ENCODE results near the gene TCAIM. TPM values are rescaled to one million over a fixed set of nuclear protein-coding genes. Genes with fewer than 3 reads are reported as not detected.

Gene TCAIM
- total RNA-seq, 2 experiments from 2014 or later = 17.9 to 21.8 TPM

DNA sequence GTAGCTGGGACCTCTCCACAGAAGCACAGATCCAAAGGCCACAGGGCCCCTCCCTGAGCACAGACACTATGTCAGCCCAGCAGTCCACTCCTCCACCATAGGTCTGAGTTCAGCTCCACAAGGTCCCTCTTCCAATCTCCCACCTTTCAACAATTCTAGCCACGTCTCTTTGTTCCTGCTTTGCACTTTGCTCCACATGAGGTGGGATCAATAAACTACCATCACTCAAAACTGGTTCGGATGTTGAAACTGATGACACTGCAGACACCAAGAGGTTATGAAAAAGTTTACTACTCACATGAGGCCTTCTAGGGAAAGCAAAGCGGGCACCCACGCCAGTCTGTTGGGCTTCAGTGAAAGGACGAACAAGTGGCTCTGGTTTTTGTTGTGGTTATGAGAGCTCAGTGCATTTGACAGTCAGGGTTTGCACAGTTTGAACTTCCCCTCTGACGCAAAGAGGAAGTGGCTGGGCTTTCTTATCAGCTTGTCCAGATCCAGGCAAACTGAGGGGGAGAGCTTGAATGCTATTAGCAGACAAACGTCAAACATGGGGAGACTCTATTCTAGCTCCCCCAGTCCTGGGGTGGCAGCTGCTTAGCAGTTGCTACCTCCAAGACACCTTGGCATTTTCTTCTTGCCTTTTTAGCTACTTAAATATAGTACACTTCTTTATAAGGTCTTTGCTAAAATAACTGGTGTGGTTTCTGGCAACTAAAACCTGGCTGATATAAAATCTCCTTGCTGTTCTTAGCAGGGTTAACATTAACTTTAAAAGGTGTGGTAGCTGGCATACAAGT, 101.1 kb downstream of the TCAIM start:
- H3K27ac Mint-ChIP-seq = peak overlapping the region; percentile 96
- peak overlapping the region; percentile 65 for H3K4me3 Mint-ChIP-seq
- H3K36me3 Mint-ChIP-seq (ENCODE audit: low read depth) = peaks cover 54% of the 10 kb centered on the region
- DNase-seq (peak; percentile 88), ATAC-seq (peak; percentile 91)
- H3K9me3 Mint-ChIP-seq (ENCODE audit: insufficient read depth) = no peaks in the 10 kb centered on the region
- ChIA-PET POLR2A (interaction anchor here (0.7 to 1.8 kb wide), 8 partner anchors 8 to 322 kb away, joined by 3 to 11 read pairs (median 4); partner anchors contain the start of genes KIAA1143, KIF15, TCAIM and ZNF445), CTCF (interaction anchor here (0.6 to 1.0 kb wide), 5 partner anchors 13 to 114 kb away, joined by 3 to 4 read pairs (median 3); no protein-coding TSS in a partner anchor)
- peaks cover 44% of the 10 kb centered on the region for H3K4me1 Mint-ChIP-seq (ENCODE audit: low read depth)
- no peaks in the 10 kb centered on the region for H3K27me3 Mint-ChIP-seq (ENCODE audit: low read depth)

DNA sequence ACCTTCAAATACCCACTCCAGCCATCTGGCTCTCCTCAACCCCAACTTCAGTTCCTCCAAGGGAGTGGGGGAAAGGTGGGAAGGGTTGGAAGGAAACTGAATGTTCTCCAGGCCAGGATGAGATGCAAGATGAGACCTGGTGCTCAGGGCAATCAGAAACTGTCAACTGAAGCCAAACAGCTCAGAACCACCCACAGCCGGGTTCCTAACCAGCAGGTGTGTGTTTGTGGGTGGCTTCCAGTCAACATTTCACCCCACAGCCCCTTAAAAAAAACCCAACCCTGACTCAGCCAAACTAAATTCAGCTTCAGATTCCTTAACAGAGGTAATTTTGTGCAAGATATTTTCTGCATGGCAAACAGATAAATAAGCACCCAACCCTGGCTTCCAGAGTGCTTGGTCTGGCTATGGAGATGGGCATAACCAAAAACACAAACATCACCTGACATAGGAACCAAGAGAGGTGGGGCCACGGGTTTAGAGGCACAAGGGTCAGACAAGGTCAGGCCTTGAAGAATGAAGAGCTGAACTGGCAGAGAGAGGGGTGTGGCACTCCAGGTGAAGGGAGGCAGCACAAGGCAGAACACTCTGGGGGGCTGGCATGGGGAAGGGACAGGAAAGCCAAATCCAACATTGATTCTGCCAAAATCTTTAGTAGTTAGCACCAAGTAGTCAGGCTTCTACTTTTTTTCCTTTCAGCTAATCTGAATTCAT, 104.2 kb downstream of the TCAIM start:
- ChIA-PET CTCF (no interaction called here), POLR2A (interaction anchor here (0.6 kb wide), 1 partner anchor 867 kb away, joined by 4 read pairs; no protein-coding TSS in a partner anchor)
- ATAC-seq = no peak
- peak; percentile 25 for DNase-seq
- Mint-ChIP-seq H3K4me3 (no peak overlapping the region), H3K27me3 (ENCODE audit: low read depth) (no peaks in the 10 kb centered on the region), H3K27ac (peak overlapping the region; percentile 23), H3K9me3 (ENCODE audit: insufficient read depth) (peaks cover 9% of the 10 kb centered on the region), H3K36me3 (ENCODE audit: low read depth) (peaks cover 67% of the 10 kb centered on the region), H3K4me1 (ENCODE audit: low read depth) (peaks cover 44% of the 10 kb centered on the region)

DNA sequence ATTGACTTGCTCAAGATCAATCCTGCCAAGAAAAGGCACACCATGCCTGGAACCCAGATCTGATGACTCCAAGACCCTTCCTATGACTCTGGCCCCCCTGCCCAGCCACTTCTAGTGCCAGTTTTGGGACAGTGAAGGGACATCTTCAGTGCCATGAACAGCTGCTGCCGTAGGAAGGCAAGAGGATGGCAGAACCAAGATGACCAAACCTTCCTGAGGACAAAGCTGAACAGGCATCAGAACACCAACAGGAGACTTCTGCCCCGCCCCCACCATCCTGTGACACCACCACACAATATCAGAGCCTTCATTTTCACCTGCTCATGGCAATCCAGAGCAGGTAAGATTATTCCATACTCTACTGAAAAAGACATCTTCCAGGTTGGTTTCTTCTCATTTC, 105.9 kb downstream of the TCAIM start:
- H3K9me3 Mint-ChIP-seq (ENCODE audit: insufficient read depth) = peaks cover 22% of the 10 kb centered on the region
- CTCF ChIA-PET = no interaction called here
- peak overlapping the region; percentile 7 for H3K27ac Mint-ChIP-seq
- ATAC-seq (no peak), DNase-seq (no peak)
- H3K4me3 Mint-ChIP-seq = no peak overlapping the region
- no peaks in the 10 kb centered on the region for H3K27me3 Mint-ChIP-seq (ENCODE audit: low read depth)
- H3K36me3 Mint-ChIP-seq (ENCODE audit: low read depth) = peaks cover 76% of the 10 kb centered on the region
- H3K4me1 Mint-ChIP-seq (ENCODE audit: low read depth) = peaks cover 36% of the 10 kb centered on the region
- POLR2A ChIA-PET = no interaction called here

DNA sequence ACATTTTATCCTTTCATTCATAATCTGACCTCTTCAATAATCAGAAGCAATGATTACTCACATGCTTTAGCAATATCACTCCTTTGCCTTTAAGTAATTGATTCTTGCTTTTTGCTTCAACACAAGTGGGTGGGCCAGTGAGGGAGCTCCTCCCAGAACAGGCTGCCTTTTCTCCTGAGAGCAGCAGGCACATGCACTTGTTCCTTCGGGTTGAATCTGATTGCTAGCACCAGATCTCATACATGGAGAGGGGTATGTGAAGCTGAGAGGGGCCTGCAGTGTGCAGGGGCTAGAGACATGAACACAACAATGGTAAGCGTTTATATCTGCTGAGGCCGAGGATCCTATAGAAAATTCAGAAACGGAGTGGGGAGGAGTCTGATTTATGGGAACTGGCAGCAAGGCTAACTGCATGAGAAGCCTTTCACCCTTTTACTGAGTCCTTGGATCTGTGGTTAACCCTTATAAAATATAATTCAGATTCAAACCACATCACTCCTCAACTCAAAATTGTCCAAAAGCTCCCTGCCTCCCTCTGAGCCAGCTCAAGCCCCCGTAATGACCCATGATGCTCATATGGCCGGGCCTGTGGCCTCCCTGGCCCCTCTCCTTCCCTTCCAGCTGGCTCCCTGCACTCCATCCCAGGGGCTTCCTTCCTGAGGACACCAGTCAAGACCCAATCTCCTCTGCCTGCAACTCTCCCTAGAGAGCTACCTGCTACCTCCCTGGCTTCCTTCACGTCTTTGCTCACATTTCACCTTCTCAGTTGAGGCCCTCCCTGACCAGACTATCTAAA, 106.5 kb downstream of the TCAIM start:
- DNase-seq (no peak), ATAC-seq (no peak)
- POLR2A ChIA-PET = no interaction called here
- CTCF ChIA-PET = no interaction called here
- peaks cover 22% of the 10 kb centered on the region for H3K9me3 Mint-ChIP-seq (ENCODE audit: insufficient read depth)
- no peak overlapping the region for H3K4me3 Mint-ChIP-seq
- H3K4me1 Mint-ChIP-seq (ENCODE audit: low read depth) = peaks cover 29% of the 10 kb centered on the region
- peaks cover 79% of the 10 kb centered on the region for H3K36me3 Mint-ChIP-seq (ENCODE audit: low read depth)
- no peaks in the 10 kb centered on the region for H3K27me3 Mint-ChIP-seq (ENCODE audit: low read depth)
- H3K27ac Mint-ChIP-seq = no peak overlapping the region

DNA sequence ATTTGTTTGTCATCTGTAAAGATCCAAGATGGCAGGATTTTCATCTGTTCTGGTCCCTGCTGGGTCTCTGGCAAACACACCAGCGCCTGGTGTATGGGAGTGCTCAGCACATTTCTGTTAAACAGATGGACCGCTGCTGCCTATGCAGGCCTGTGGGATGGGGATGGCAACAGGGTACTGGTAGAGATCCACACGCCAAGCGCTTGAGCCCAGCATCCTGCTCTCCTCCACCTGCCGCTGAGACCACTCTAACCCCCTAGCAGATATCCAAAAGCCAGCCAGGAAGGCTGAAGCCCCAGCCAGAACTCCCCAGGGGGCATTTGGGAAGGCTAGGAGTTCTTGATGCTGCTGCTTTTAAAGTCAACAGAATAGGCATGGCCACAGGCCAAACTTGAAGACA, 107.2 kb downstream of the TCAIM start:
- H3K4me3 Mint-ChIP-seq = no peak overlapping the region
- H3K27ac Mint-ChIP-seq = no peak overlapping the region
- peaks cover 81% of the 10 kb centered on the region for H3K36me3 Mint-ChIP-seq (ENCODE audit: low read depth)
- DNase-seq (no peak), ATAC-seq (no peak)
- ChIA-PET CTCF (no interaction called here), POLR2A (no interaction called here)
- H3K4me1 Mint-ChIP-seq (ENCODE audit: low read depth) = peaks cover 22% of the 10 kb centered on the region
- no peaks in the 10 kb centered on the region for H3K27me3 Mint-ChIP-seq (ENCODE audit: low read depth)
- H3K9me3 Mint-ChIP-seq (ENCODE audit: insufficient read depth) = peaks cover 22% of the 10 kb centered on the region

DNA sequence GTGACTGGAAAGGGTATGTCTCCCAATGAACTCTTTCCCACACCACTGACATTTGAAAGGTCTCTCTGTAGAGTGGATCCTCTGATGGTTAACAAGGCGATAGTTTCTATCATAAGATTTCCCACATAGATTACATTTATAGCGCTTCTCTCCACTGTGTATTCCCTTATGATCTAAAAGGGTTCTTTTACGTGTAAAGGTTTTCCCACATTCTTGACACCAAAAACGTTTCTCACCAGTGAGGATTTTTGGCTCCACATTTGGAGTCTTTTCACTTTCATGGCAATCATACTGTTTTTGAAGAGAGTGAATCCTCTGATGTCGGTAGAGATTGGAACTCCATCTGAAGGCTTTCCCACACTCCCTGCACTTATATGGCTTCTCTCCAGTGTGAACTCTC, 108.4 kb downstream of the TCAIM start:
- ATAC-seq (no peak), DNase-seq (no peak)
- ChIA-PET CTCF (no interaction called here), POLR2A (no interaction called here)
- Mint-ChIP-seq H3K27me3 (ENCODE audit: low read depth) (no peaks in the 10 kb centered on the region), H3K36me3 (ENCODE audit: low read depth) (peaks cover 84% of the 10 kb centered on the region), H3K9me3 (ENCODE audit: insufficient read depth) (peaks cover 22% of the 10 kb centered on the region), H3K4me1 (ENCODE audit: low read depth) (peaks cover 11% of the 10 kb centered on the region), H3K4me3 (no peak overlapping the region), H3K27ac (no peak overlapping the region)

DNA sequence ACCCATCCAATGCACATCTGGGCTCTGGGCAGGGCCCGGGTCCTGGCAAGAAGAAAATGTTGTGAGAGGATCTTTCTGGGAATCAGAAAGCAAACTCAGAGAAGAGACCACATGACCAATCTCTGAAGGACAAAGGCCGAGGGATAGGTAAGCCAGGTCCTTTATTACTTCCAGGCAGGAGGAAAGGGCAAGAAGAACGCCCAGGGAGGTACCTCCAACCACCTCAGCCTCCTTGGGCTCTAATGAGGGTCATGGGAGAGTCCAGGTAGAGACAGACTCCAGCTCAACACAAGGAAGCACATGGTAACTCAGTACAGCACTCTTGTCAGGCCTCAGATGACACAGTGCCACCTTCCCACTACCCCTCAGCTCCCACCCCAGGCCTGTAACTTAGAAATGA, 112.9 kb downstream of the TCAIM start:
- no peaks in the 10 kb centered on the region for H3K4me1 Mint-ChIP-seq (ENCODE audit: low read depth)
- POLR2A ChIA-PET = no interaction called here
- CTCF ChIA-PET = no interaction called here
- ATAC-seq (no peak), DNase-seq (no peak)
- peaks cover 22% of the 10 kb centered on the region for H3K9me3 Mint-ChIP-seq (ENCODE audit: insufficient read depth)
- no peak overlapping the region for H3K4me3 Mint-ChIP-seq
- no peaks in the 10 kb centered on the region for H3K27me3 Mint-ChIP-seq (ENCODE audit: low read depth)
- no peak overlapping the region for H3K27ac Mint-ChIP-seq
- H3K36me3 Mint-ChIP-seq (ENCODE audit: low read depth) = peaks cover 85% of the 10 kb centered on the region

DNA sequence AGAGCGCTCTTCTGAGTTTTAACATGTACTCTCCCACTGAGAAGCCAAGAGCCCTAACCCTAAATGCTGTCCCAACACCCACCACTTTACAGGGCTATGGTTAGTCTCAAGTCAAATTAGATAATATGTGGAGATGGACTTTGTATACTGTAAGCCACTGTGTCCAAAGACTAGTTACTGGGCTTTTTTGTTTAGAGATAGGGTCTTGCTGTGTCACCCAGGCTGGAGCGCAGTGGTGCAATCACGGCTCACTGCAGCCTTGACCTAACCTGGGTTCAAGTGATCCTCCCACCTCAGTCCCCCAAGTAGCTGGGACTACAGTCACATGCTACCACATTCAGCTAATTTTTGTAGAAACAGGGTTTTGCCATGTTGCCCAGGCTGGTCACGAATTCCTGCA, 115.7 kb downstream of the TCAIM start:
- Mint-ChIP-seq H3K9me3 (ENCODE audit: insufficient read depth) (peaks cover 3% of the 10 kb centered on the region), H3K27me3 (ENCODE audit: low read depth) (no peaks in the 10 kb centered on the region), H3K4me1 (ENCODE audit: low read depth) (no peaks in the 10 kb centered on the region), H3K27ac (no peak overlapping the region), H3K36me3 (ENCODE audit: low read depth) (peaks cover 81% of the 10 kb centered on the region), H3K4me3 (no peak overlapping the region)
- DNase-seq (no peak), ATAC-seq (no peak)
- CTCF ChIA-PET = interaction anchor here (1.0 kb wide), 1 partner anchor 30 kb away, joined by 3 read pairs; no protein-coding TSS in a partner anchor
- POLR2A ChIA-PET = interaction anchor here (1.0 kb wide), 1 partner anchor 37 kb away, joined by 3 read pairs; no protein-coding TSS in a partner anchor

DNA sequence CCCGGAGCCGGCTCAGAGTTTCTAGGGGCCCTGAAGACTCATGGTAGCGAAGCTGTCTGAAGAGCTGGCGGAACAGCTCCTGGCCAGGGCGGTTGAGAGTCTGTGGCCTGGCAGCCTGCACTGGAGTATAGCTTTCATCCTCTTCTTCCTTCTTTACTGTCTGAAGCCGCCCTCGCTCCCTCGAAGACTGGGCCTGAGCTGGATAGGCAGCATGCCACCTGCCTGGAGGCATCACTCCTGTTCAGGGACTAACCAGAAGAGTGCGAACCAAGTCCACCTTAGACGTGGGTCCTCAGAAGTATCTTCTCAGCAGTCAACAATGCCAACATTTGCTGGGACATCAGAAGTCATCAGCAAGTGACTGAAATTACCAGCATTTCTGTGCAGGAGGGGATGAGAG, 116.8 kb downstream of the TCAIM start:
- POLR2A ChIA-PET = no interaction called here
- Mint-ChIP-seq H3K27me3 (ENCODE audit: low read depth) (no peaks in the 10 kb centered on the region), H3K36me3 (ENCODE audit: low read depth) (peaks cover 81% of the 10 kb centered on the region), H3K27ac (no peak overlapping the region), H3K9me3 (ENCODE audit: insufficient read depth) (peaks cover 14% of the 10 kb centered on the region), H3K4me3 (no peak overlapping the region), H3K4me1 (ENCODE audit: low read depth) (no peaks in the 10 kb centered on the region)
- CTCF ChIA-PET = interaction anchor here (1.0 kb wide), 1 partner anchor 31 kb away, joined by 3 read pairs; no protein-coding TSS in a partner anchor
- no peak for ATAC-seq
- DNase-seq = no peak

Measured in activated CD8-positive, alpha-beta T cell treated with anti-CD3 and anti-CD28 coated beads, Interleukin-2, amount 10 ng/mL, durations not matched to agents 7 days and 5 days (primary cell).